ENCODE data around the gene MINK1. TPM values are rescaled to one million over a fixed set of nuclear protein-coding genes. Genes with fewer than 3 reads are reported as not detected.

MINK1 gene
- total and polyA plus RNA-seq, 2 donors (not counting 1 experiment from before 2014, with no cell fraction given) = 109 to 160 TPM

GRCh38 chr17:4807605-4808377 lies 25.3 kb upstream of the MINK1 start:
- Histone ChIP-seq H3K9me3 (ENCODE audit: control extremely low read depth in 1 of 3, control insufficient read depth in 2 of 3, insufficient read depth in 1 of 3, low read length in 2 of 3) (no peaks in the 10 kb centered on the region), H3K4me2 (replicated peaks; ENCODE audit: low read depth, low read length, poor library complexity, severe bottlenecking) (peak overlapping the region; percentile 92), H4K20me1 (ENCODE audit: control insufficient read depth, insufficient read depth, low read length, poor library complexity, severe bottlenecking) (no peaks in the 10 kb centered on the region), H3K27ac (ENCODE audit: low read length in 2 of 2) (peak overlapping the region in 1 of 2 donors; percentile 79), H3K79me2 (ENCODE audit: control insufficient read depth, insufficient read depth, low read length) (no peaks in the 10 kb centered on the region), H3K36me3 (replicated peaks in 1 of 2; ENCODE audit: control extremely low read depth in 1 of 2, control insufficient read depth in 1 of 2, extremely low read depth in 1 of 2, insufficient read depth in 2 of 2, low read length in 1 of 2) (no peaks in the 10 kb centered on the region), H3K9ac (ENCODE audit: low read length) (peak overlapping the region; percentile 78), H3K27me3 (replicated peaks in 1 of 4; ENCODE audit: control extremely low read depth in 1 of 4, control insufficient read depth in 3 of 4, insufficient read depth in 4 of 4, low read length in 3 of 4) (no peaks in the 10 kb centered on the region), H2AFZ (ENCODE audit: insufficient read depth, low read depth, low read length, poor library complexity, severe bottlenecking) (peak overlapping the region; percentile 88), H3K4me1 (ENCODE audit: control insufficient read depth in 2 of 2, insufficient read depth in 2 of 2, low read length in 2 of 2) (peaks cover 9 to 13% of the 10 kb centered on the region in 2 donors), H3K4me3 (ENCODE audit: control extremely low read depth in 1 of 5, extremely low read depth in 1 of 5, insufficient read depth in 1 of 5, low read depth in 2 of 5, low read length in 4 of 5) (peak overlapping the region in 4 of 5 experiments; percentile 62 to 89 (median 76))
- no peak for DNase-seq
- POLR2A ChIA-PET = interaction anchor here (0.7 to 1.9 kb wide), 4 partner anchors 12 to 191 kb away, joined by 3 to 9 read pairs (median 6); partner anchors contain the start of gene PSMB6
- H3K4me1 Mint-ChIP-seq = peaks cover 14% of the 10 kb centered on the region
- peak overlapping the region; percentile 83 for H3K4me3 Mint-ChIP-seq
- H3K9me3 Mint-ChIP-seq (ENCODE audit: insufficient read depth) = no peaks in the 10 kb centered on the region
- WGBS (ENCODE audit: insufficient coverage) = 48% methylated on average over 26 of the region's 32 CpGs
- no peak for ATAC-seq (ENCODE audit: low read depth)
- CTCF ChIA-PET = interaction anchor here (1.6 kb wide), 1 partner anchor 26 kb away, joined by 3 read pairs; no protein-coding TSS in a partner anchor
- peak overlapping the region; percentile 78 for H3K27ac Mint-ChIP-seq
- intact Hi-C loops (cut with micrococcal nuclease) = loop anchor here (1.0 to 5.0 kb wide), 6 partner anchors 11 to 135 kb away; partner anchors contain the start of genes MED11, MINK1, PSMB6 and RNF167
- H3K27me3 Mint-ChIP-seq = no peaks in the 10 kb centered on the region
- TF ChIP-seq EZH2 (IDR thresholded peaks at IDR 0.05; ENCODE audit: borderline replicate concordance, insufficient read depth, low read depth, low read length, poor library complexity, severe bottlenecking) = no peak
- no peak for TF ChIP-seq CTCF (IDR thresholded peaks at IDR 0.05)

- TF ChIP-seq CTCF (IDR thresholded peaks at IDR 0.05) = no peak
- TF ChIP-seq EZH2 (IDR thresholded peaks at IDR 0.05; ENCODE audit: borderline replicate concordance, insufficient read depth, low read depth, low read length, poor library complexity, severe bottlenecking) = no peak
- H3K27me3 Mint-ChIP-seq = no peaks in the 10 kb centered on the region
- H3K4me3 ChIP-seq (ENCODE audit: control extremely low read depth in 1 of 5, extremely low read depth in 1 of 5, insufficient read depth in 1 of 5, low read depth in 2 of 5, low read length in 4 of 5) = no peak overlapping the region
- no peak overlapping the region for H2AFZ ChIP-seq (ENCODE audit: insufficient read depth, low read depth, low read length, poor library complexity, severe bottlenecking)
- H3K36me3 ChIP-seq (replicated peaks in 1 of 2; ENCODE audit: control extremely low read depth in 1 of 2, control insufficient read depth in 1 of 2, extremely low read depth in 1 of 2, insufficient read depth in 2 of 2, low read length in 1 of 2) = no peaks in the 10 kb centered on the region
- H3K4me3 Mint-ChIP-seq = peak overlapping the region; percentile 83
- H3K4me2 ChIP-seq (replicated peaks; ENCODE audit: low read depth, low read length, poor library complexity, severe bottlenecking) = no peak overlapping the region
- peaks cover 14% of the 10 kb centered on the region for H3K4me1 Mint-ChIP-seq
- H4K20me1 ChIP-seq (ENCODE audit: control insufficient read depth, insufficient read depth, low read length, poor library complexity, severe bottlenecking) = no peaks in the 10 kb centered on the region
- intact Hi-C loops (cut with micrococcal nuclease) = loop anchor here (5.0 kb wide), 1 partner anchor 134 kb away; the partner anchor contains the start of genes RNF167 and SLC25A11
- ATAC-seq (ENCODE audit: low read depth) = no peak
- DNase-seq = no peak
- H3K9me3 ChIP-seq (ENCODE audit: control extremely low read depth in 1 of 3, control insufficient read depth in 2 of 3, insufficient read depth in 1 of 3, low read length in 2 of 3) = no peaks in the 10 kb centered on the region
- peaks cover 9 to 13% of the 10 kb centered on the region in 2 donors for H3K4me1 ChIP-seq (ENCODE audit: control insufficient read depth in 2 of 2, insufficient read depth in 2 of 2, low read length in 2 of 2)
- H3K79me2 ChIP-seq (ENCODE audit: control insufficient read depth, insufficient read depth, low read length) = no peaks in the 10 kb centered on the region
- no peaks in the 10 kb centered on the region for H3K9me3 Mint-ChIP-seq (ENCODE audit: insufficient read depth)
- CTCF ChIA-PET = no interaction called here
- WGBS (ENCODE audit: insufficient coverage) = 78% methylated on average over 5 of the region's 6 CpGs
- H3K27me3 ChIP-seq (replicated peaks in 1 of 4; ENCODE audit: control extremely low read depth in 1 of 4, control insufficient read depth in 3 of 4, insufficient read depth in 4 of 4, low read length in 3 of 4) = no peaks in the 10 kb centered on the region
- H3K27ac Mint-ChIP-seq = peak overlapping the region; percentile 65
- POLR2A ChIA-PET = interaction anchor here (0.9 to 1.0 kb wide), 2 partner anchors 18 to 20 kb away, joined by 3 read pairs; no protein-coding TSS in a partner anchor
- H3K9ac ChIP-seq (ENCODE audit: low read length) = no peak overlapping the region
- H3K27ac ChIP-seq (ENCODE audit: low read length in 2 of 2) = no peak overlapping the region
Observed at GRCh38 chr17:4808378-4808767, 24.8 kb upstream of the MINK1 start.
